HG02571 (cell line): ENCODE measurements around the gene AP1S3.

Experiments used
- ATAC-seq: cut with Tn5 transposase; IDR thresholded peaks from one replicate; pipeline ENCODE4 v1.9.1; 2021; ENCODE audit warnings: mild to moderate bottlenecking, moderate library complexity; ENCODE audit not compliant: unreplicated experiment

AP1S3 gene

DNA sequence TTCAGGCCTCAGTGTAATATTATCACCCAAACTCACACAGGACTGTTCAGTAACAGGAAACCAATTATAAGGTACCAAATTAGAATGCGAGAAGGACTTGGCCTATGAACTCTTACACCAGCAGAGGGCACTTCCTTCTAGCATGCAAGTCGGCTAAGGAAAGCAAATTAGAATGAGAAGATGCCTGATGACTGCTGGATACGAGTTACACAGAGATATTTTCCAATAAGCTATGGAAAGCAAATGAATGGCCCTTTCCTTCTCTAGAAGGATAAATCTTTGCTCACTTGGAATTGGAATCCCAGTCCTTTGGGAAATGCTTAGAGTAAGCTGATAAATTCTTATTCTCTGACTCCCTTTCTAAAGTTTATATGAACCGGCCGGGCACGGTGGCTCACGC is 109.8 kb downstream of the AP1S3 start:
- peak; percentile 72 for ATAC-seq

DNA sequence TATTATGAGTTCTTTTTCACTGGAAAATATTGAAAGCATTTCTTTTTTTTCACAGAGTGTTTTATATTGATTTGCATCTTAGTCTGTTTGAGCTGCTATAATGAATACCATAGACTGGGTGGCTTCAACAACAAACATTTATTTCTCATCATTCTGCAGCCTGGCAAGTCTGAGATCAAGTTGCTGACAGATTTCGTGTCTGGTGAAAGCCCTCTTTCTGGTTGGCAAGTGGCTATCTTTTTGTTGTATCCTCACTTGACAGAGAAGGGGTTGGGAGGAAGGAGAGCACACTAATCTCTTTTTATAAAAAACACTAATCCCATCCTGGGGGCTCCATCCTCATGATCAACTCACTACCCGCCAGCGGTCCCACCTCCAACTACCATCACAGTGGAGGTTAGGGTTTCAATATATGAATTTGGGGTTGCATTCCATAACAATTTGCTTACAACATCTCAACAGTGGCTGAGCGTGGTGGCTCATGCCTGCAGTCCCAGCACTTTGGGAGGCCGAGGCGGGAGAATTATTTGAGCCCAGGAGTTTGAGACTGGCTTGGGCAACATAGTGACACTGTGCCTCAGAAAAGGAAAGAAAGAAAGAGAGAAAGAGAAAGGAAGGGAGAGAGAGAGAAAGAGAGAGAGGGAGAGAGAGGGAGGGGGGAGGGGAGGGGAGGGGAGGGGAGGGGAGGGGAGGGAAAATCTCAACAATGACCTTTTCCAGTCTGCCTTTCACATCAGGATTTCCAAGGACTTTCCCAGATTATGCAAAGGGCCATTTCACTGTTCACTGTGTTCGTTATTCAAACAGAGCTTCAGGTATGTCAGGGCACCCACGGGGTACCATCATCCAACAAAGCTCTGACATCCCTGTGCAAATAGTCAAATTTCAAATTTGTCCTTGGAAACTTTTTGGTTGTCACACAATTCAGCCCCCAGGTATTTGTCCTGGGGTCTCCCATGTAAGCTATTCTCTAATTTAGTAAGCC is 111.1 kb downstream of the AP1S3 start:
- ATAC-seq: no peak

DNA sequence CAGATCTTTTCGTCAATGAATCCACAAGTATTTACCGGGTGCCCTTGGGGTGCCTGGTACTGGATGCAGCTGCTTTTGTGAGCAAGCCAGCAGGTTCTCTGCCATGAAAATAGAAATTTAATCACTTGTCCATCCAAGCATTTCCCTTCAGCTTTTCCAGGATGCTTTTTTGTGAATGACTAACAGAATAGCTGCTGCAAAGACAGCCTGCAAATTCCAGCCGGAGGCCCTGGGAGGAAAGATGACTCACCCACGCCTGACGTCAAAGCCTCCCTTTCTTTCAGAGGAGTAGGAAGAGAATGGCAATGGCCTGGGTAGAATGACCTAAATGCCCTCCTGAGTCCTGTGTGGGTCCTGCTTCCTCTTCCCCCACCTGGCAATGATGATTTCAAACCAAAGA is 111.9 kb downstream of the AP1S3 start:
- no peak for ATAC-seq

DNA sequence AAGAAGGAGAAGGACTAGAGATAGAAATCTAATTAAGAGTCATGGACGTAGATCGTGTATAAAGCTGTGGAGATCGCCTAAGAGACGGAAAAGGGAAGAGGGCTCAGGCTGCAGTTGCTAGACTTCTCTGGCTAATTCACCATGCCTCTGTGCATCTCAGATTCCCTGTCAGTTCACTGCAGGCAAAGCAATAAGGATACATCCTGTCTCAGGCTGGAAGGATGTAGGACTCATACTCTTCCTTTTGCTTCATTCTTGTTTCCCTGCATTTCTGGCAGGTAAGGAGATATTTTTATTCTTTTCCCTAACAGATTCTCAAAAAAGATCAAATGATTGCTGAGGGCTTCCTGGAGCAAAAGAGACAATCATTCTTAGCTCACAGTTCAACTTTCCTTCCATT is 112.5 kb downstream of the AP1S3 start:
- ATAC-seq: no peak

DNA sequence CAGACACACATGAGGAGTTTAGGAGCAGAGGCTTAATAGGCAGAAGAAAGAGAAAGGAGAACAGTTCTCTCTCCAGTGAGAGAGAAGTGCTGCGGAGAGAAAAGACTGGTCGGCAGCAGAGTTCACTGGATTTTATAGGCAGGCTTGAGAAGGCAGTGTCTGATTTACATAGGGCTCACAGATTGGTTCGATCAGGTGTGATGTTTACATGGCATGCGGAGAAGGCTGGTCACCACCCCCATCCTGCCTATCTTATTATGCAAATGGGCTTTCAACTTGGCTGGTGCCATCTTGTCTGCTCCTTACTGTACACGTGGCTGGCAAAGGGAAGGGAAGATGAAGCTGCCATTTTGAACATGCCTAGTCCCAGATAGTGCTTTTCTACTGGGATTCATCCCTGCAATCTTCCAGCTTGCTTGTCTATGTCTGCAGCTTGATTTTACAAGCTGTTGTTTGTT is 113.4 kb downstream of the AP1S3 start:
- no peak for ATAC-seq

DNA sequence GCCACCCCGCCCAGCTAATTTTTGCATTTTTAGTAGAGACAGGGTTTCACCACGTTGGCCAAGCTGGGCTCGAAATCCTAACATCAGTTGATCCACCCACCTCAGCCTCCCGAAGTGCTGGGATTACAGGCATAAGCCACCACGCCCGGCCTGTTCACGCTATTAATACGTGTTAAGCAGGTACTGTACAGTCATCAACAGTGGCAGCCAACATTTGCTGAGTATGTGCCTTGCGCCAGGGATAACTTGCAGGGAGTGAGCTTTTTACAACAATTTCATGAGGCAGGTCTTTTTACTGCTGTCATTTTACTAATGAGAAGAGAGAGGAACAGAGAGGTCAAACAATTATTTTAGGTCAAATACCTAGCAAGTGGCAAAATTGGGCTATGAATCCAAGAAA is 115.2 kb downstream of the AP1S3 start:
- ATAC-seq: no peak

DNA sequence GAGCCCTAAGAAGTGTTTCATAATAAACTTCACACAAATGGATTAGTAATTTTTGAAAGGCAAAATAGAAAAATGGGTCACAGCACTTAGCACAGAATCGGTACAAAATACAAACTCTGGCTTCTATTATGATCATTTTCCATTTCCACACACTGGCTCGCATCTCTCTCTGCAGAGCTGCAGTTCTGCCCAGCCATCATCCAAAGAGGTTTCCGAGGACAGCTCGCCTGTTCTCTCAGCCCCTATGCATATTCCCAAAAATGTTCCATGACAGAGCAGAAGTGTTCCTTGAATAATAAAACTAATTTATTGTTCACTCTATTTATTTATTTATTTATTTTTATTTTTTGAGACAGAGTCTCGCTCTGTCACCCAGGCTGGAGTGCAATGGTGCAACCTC is 115.6 kb downstream of the AP1S3 start:
- no peak for ATAC-seq

DNA sequence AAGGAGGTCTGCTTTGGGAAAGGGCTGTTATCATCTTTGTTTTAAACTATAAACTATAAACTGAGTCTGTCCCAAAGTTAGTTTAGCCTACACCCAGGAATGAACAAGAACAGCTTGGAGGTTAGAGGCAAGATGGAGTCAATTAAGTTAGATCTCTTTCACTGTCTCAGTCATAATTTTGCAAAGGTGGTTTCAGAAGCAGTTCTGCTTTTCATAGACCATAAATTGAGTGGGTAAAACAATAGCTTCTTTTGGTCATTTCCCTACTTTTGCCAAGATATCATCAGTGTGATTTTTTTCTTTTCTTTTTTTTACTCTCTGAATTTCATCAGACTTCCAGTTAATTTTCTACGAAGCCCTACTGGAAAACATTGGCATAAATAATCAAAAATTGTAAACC is 117.0 kb downstream of the AP1S3 start:
- no peak for ATAC-seq

DNA sequence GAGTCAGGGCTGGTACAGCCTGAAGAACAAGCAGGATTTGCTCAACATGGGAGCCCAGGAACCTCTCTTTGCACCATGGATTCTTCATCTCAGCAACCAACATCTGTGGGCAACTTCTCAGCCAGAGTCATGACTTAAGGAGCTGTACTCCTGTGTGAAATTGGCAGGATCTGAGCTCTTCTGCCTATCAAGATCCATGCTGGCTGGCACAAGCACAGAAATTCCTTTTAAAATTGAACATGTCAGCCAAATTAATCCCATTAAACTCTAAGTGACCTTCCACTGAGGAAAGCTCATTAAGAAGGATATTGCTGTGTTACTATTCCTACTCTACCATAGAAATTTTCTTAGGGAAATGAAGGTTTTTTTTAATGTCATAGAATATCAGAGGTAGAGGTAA is 124.7 kb downstream of the AP1S3 start:
- no peak for ATAC-seq

DNA sequence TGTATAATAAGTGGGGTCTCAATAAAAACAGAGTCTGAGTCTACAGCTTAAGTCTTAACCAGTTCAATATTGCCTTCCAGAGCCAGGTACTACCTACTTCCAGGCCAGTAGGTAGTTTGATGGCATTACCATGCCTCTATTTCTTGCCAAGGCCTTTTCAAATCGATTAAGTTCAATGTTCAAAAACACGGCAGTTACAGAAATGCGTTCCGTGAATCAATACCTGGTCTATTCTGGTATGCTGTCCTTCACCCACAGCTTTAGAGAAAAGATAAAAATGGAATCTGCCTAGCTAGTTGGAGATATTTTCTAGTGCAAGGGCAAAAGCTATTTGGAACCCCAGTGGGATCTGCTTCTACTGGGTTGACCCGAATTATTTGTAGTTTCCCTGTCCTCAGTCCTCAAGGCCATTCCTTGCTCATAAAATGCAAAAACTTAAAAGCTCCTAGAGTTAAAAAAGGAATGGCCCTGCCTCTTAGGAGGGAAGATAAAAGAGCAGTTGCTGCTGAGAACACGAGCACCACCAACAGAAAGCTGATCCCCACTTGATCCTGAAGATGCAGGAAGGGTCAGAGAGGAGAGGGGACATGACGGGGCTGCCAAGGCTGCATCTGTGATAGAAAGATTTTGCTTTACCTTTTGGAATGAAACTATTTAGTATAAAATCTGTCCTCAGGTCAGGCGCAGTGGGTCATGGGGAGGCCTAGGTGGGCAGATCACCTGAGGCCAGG is 125.6 kb downstream of the AP1S3 start:
- ATAC-seq: no peak
